HepG2 (cell line): ENCODE measurements around the gene THRA. TPM values are rescaled to one million over a fixed set of nuclear protein-coding genes. Genes with fewer than 3 reads are reported as not detected.

ENCODE experiments used
- AGO1 ChIP-seq: fragments of 200-400 bp; formaldehyde crosslinking; IDR thresholded peaks from 2 replicates; pipeline ENCODE4 v1.6.1; 2017; ENCODE audit warnings: mild to moderate bottlenecking, low read depth, low read length, moderate library complexity; ENCODE audit not compliant: poor library complexity, severe bottlenecking
- CCDC6 ChIP-seq: sonication (generic); formaldehyde crosslinking; IDR thresholded peaks from 2 replicates; pipeline ENCODE4 v1.8.1; 2022; ENCODE audit warnings: mild to moderate bottlenecking, missing genetic modification reagents, moderate library complexity
- KLF11 ChIP-seq: IDR thresholded peaks from 2 replicates; pipeline ENCODE4 v1.6.1; 2016; ENCODE audit warnings: missing compliant biosample characterization
- MAFF ChIP-seq: IDR thresholded peaks from 2 replicates; pipeline ENCODE4 v1.6.1; 2011; ENCODE audit warnings: low read depth, low read length, improper control_type of control experiment
- MED1 ChIP-seq: sonication (generic); formaldehyde crosslinking; IDR thresholded peaks from 2 replicates; pipeline ENCODE4 v1.4.0; 2020; ENCODE audit warnings: missing genetic modification reagents
- MXD1 ChIP-seq: sonication (generic); formaldehyde crosslinking; IDR thresholded peaks from 2 replicates; pipeline ENCODE4 v1.4.0; 2020; ENCODE audit warnings: mild to moderate bottlenecking, missing genetic modification reagents
- NCOA2 ChIP-seq: sonication (generic); formaldehyde crosslinking; IDR thresholded peaks from 2 replicates; pipeline ENCODE4 v1.8.0; 2022; ENCODE audit warnings: inconsistent platforms
- NFE2L2 ChIP-seq: fragments of 150-350 bp; IDR thresholded peaks from 2 replicates; pipeline ENCODE4 v1.6.1; 2014; ENCODE audit warnings: low read length
- PHF21A ChIP-seq: sonication (generic); formaldehyde crosslinking; IDR thresholded peaks from 2 replicates; pipeline ENCODE4 v1.5.0; 2020; ENCODE audit warnings: mild to moderate bottlenecking, missing genetic modification reagents
- RAD21 ChIP-seq: fragments of 450-650 bp; formaldehyde crosslinking; IDR thresholded peaks from 2 replicates; pipeline ENCODE4 v1.5.0; 2020; ENCODE audit warnings: mild to moderate bottlenecking
- SIN3B ChIP-seq: fragments of 150-350 bp; IDR thresholded peaks from 2 replicates; pipeline ENCODE4 v1.6.1; 2014; ENCODE audit warnings: low read length
- STAG1 ChIP-seq: sonication (generic); formaldehyde crosslinking; IDR thresholded peaks from 2 replicates; pipeline ENCODE4 v1.4.0; 2020; ENCODE audit warnings: missing genetic modification reagents
- YEATS2 ChIP-seq: sonication (generic); formaldehyde crosslinking; IDR thresholded peaks from 2 replicates; pipeline ENCODE4 v1.4.0; 2020; ENCODE audit warnings: missing genetic modification reagents, borderline replicate concordance
- ZBTB1 ChIP-seq: sonication (generic); formaldehyde crosslinking; IDR thresholded peaks from 2 replicates; pipeline ENCODE4 v1.4.0; 2020; ENCODE audit warnings: missing genetic modification reagents, borderline replicate concordance
- ZBTB21 ChIP-seq: sonication (generic); formaldehyde crosslinking; IDR thresholded peaks from 2 replicates; pipeline ENCODE4 v1.4.0; 2020; ENCODE audit warnings: missing genetic modification reagents
- ZNF101 ChIP-seq: sonication (generic); formaldehyde crosslinking; IDR thresholded peaks from 2 replicates; pipeline ENCODE4 v1.4.0; 2020; ENCODE audit warnings: mild to moderate bottlenecking, low read depth, missing genetic modification reagents, borderline replicate concordance
- ZNF232 ChIP-seq: sonication (generic); formaldehyde crosslinking; IDR thresholded peaks from 2 replicates; pipeline ENCODE4 v1.4.0; 2020; ENCODE audit warnings: missing genetic modification reagents, borderline replicate concordance
- ZNF251 ChIP-seq: sonication (generic); formaldehyde crosslinking; IDR thresholded peaks from 2 replicates; pipeline ENCODE4 v1.9.0; 2021; ENCODE audit warnings: mild to moderate bottlenecking, missing genetic modification reagents
- ZNF441 ChIP-seq: sonication (generic); formaldehyde crosslinking; IDR thresholded peaks from 2 replicates; pipeline ENCODE4 v1.7.0; 2021; ENCODE audit warnings: missing genetic modification reagents, borderline replicate concordance
- ZNF749 ChIP-seq: sonication (generic); formaldehyde crosslinking; IDR thresholded peaks from 2 replicates; pipeline ENCODE4 v1.8.0; 2022; ENCODE audit warnings: mild to moderate bottlenecking, missing genetic modification reagents, moderate library complexity, borderline replicate concordance
- ZSCAN20 ChIP-seq: sonication (generic); formaldehyde crosslinking; IDR thresholded peaks from 2 replicates; pipeline ENCODE4 v1.4.0; 2020; ENCODE audit warnings: missing genetic modification reagents, mild to moderate bottlenecking, borderline replicate concordance
- polyA plus RNA-seq, 8 experiments: library from polyadenylated mRNA; depleted of rRNA in 3 of 8; stranded (reverse) in 7 of 8; unstranded in 1 of 8; fragments of >200 nt; fragmentation: Illumina TruSeq in 4 of 8; extraction: Trizol in 4 of 8; gene quantifications; 2 replicates each; pipeline versions ENCODE4 v1.2.1 to v1.2.3, GENCODE V29; 2011 to 2016; ENCODE audit warnings: low read depth in 4 of 8, missing spikeins in 1 of 8, mixed read lengths in 1 of 8; ENCODE audit not compliant: insufficient read depth in 1 of 8
- total RNA-seq, 5 experiments: library from RNA; depleted of rRNA; stranded (reverse); fragments of >200 nt; fragmentation: Illumina TruSeq; extraction: Trizol; gene quantifications; 2 replicates each; pipeline ENCODE4 v1.2.3, GENCODE V29; 2016; ENCODE audit warnings: low read depth in 1 of 5
- TF ChIP-seq, protein P1 (sequence below), 2 experiments: sonication (generic) in 1 of 2; formaldehyde crosslinking in 1 of 2; IDR thresholded peaks; 2 replicates each; pipeline versions ENCODE4 v1.5.1 to v1.6.1; 2011 to 2020; ENCODE audit warnings: borderline replicate concordance in 1 of 2, low read depth in 1 of 2, low read length in 1 of 2, mild to moderate bottlenecking in 1 of 2, missing genetic modification reagents in 1 of 2, moderate library complexity in 1 of 2
- TF ChIP-seq, protein P2 (sequence below): IDR thresholded peaks from 2 replicates; pipeline ENCODE4 v1.6.1; 2016; ENCODE audit warnings: missing biosample characterization, missing genetic modification reagents, low read depth
- TF ChIP-seq, protein P3 (sequence below): IDR thresholded peaks from 2 replicates; pipeline ENCODE4 v1.6.1; 2016; ENCODE audit warnings: low read depth, control low read depth

The THRA gene
- total and polyA plus RNA-seq, 2 of the 13 experiments (the other 11 are each of a cell fraction or from before 2014, with no cell fraction given), result 8.0 to 9.9 TPM

GRCh38 chr17:40097931-40098845, 35.4 kb downstream of the THRA start (continued):
- TF ChIP-seq, protein P1, sequence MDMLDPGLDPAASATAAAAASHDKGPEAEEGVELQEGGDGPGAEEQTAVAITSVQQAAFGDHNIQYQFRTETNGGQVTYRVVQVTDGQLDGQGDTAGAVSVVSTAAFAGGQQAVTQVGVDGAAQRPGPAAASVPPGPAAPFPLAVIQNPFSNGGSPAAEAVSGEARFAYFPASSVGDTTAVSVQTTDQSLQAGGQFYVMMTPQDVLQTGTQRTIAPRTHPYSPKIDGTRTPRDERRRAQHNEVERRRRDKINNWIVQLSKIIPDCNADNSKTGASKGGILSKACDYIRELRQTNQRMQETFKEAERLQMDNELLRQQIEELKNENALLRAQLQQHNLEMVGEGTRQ (IDR thresholded peaks at IDR 0.05; ENCODE audit: low read depth, low read length), result peak; percentile 77
- TF ChIP-seq, protein P1 (CRISPR knock-in tag; IDR thresholded peaks at IDR 0.05; ENCODE audit: borderline replicate concordance), result peak; percentile 77
- no peak; the same call in 1 of the 2 replicates for TF ChIP-seq ZBTB21
- peak; percentile 22; the same call in 1 of the 2 replicates for TF ChIP-seq RAD21 (CRISPR knock-in tag)
- no peak for TF ChIP-seq SIN3B
- no peak for TF ChIP-seq AGO1
- TF ChIP-seq ZSCAN20 (CRISPR knock-in tag), result no peak
- peak; percentile 56 for TF ChIP-seq NCOA2
- TF ChIP-seq, protein P2, sequence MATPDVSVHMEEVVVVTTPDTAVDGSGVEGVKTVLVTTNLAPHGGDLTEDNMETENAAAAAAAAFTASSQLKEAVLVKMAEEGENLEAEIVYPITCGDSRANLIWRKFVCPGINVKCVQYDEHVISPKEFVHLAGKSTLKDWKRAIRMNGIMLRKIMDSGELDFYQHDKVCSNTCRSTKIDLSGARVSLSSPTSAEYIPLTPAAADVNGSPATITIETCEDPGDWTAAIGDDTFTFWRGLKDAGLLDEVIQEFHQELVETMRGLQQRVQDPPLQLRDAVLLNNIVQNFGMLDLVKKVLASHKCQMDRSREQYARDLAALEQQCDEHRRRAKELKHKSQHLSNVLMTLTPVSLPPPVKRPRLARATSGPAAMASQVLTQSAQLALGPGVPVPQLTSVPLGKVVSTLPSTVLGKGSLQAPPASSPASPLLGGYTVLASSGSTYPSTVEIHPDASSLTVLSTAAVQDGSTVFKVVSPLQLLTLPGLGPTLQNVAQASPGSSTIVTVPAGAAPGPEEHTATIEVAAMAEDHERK (CRISPR knock-in tag), result no peak
- TF ChIP-seq ZNF101 (CRISPR knock-in tag), result no peak
- TF ChIP-seq CCDC6 (CRISPR knock-in tag), result no peak
- TF ChIP-seq ZNF232 (CRISPR knock-in tag), result peak; percentile 97
- TF ChIP-seq ZNF749 (CRISPR knock-in tag), result peak; percentile 88; the same call in 1 of the 2 replicates
- TF ChIP-seq PHF21A, result 0 out of 2 replicates have a peak, but pooled peaks have one; percentile 56
- no peak for TF ChIP-seq ZNF251 (CRISPR knock-in tag)
- no peak; the same call in none of the 2 replicates for TF ChIP-seq STAG1 (CRISPR knock-in tag)
- TF ChIP-seq ZNF441 (CRISPR knock-in tag), result peak; percentile 53; the same call in 1 of the 2 replicates
- 0 out of 2 replicates have a peak, but pooled peaks have one; percentile 60 for TF ChIP-seq KLF11 (CRISPR knock-in tag)
- peak; percentile 95 for TF ChIP-seq MED1
- no peak for TF ChIP-seq YEATS2 (CRISPR knock-in tag)
- peak; percentile 96 for TF ChIP-seq MXD1 (CRISPR knock-in tag)
- TF ChIP-seq NFE2L2, result peak; percentile 15; the same call in 1 of the 2 replicates
- no peak for TF ChIP-seq MAFF
- TF ChIP-seq, protein P3, sequence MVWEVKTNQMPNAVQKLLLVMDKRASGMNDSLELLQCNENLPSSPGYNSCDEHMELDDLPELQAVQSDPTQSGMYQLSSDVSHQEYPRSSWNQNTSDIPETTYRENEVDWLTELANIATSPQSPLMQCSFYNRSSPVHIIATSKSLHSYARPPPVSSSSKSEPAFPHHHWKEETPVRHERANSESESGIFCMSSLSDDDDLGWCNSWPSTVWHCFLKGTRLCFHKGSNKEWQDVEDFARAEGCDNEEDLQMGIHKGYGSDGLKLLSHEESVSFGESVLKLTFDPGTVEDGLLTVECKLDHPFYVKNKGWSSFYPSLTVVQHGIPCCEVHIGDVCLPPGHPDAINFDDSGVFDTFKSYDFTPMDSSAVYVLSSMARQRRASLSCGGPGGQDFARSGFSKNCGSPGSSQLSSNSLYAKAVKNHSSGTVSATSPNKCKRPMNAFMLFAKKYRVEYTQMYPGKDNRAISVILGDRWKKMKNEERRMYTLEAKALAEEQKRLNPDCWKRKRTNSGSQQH, result peak; percentile 94; the same call in 1 of the 2 replicates
- no peak for TF ChIP-seq ZBTB1 (CRISPR knock-in tag)
